Psoas muscle (tissue), 8 donors: ENCODE results near the gene ADAM11. TPM values are rescaled to one million over a fixed set of nuclear protein-coding genes. Genes with fewer than 3 reads are reported as not detected.
"Not testable (repeated sequence)": the region's sequence is repeated elsewhere in the genome, so short reads cannot be mapped to it uniquely, and the experiment has no call there.

Source experiments
- ATAC-seq, 4 donors: fragments of 200-7000 bp; cut with Tn5 transposase; one replicate each; pipeline ENCODE4 v1.9.1; 2020; ENCODE audit warnings: moderate library complexity in 3 of 4, mild to moderate bottlenecking in 2 of 4
- DNase-seq, 2 donors: peaks; one replicate each; pipeline ENCODE4 v3.0.0-alpha.2; 2020
- H3K27ac ChIP-seq: fragments of 200-600 bp; one replicate; pipeline ENCODE4 v1.8.0; 2022
- H3K27me3 ChIP-seq, 3 donors: fragments of 200-600 bp in 1 of 3; one replicate each; pipeline versions ENCODE4 v1.6.1 to v1.8.0; 2013 to 2022; ENCODE audit warnings: low read length in 2 of 3, mild to moderate bottlenecking in 2 of 3, moderate library complexity in 1 of 3; ENCODE audit not compliant: insufficient read depth in 3 of 3
- H3K36me3 ChIP-seq, 2 donors: fragments of 200-600 bp in 1 of 2; one replicate each; pipeline versions ENCODE4 v1.6.1 to v1.8.0; 2013 to 2022; ENCODE audit warnings: low read depth in 1 of 2, mild to moderate bottlenecking in 1 of 2, moderate library complexity in 1 of 2; ENCODE audit not compliant: insufficient read depth in 1 of 2
- H3K4me1 ChIP-seq: fragments of 200-600 bp; one replicate; pipeline ENCODE4 v1.8.0; 2022
- H3K4me3 ChIP-seq: fragments of 200-600 bp; one replicate; pipeline ENCODE4 v1.8.0; 2022; ENCODE audit warnings: mild to moderate bottlenecking
- H3K9me3 ChIP-seq: fragments of 200-600 bp; one replicate; pipeline ENCODE4 v1.8.0; 2022
- WGBS, 3 donors: extraction: QIAGEN DNeasy Blood & Tissue Kit; methylation state at CpG; one replicate each; pipeline versions ENCODE4 v1.1.6 to v1.1.7; 2013; 5-methylcytosine and 5-hydroxymethylcytosine counted together
- intact Hi-C, 2 donors: fragments of 100-400 bp; cut with DNase I; formaldehyde crosslinking; loops; one replicate each; pipeline versions ENCODE4 v1.11.0 to v1.14.2; 2022
- polyA plus RNA-seq, 3 donors: library from polyadenylated mRNA; stranded (reverse); fragments of 200-250 nt; gene quantifications; one replicate each; pipeline ENCODE4 v1.2.3, GENCODE V29; 2013
- total RNA-seq, 4 donors: library from RNA; stranded (reverse); fragmentation: NEBNext Ultra II Directional in 2 of 4; extraction: Animal tissue kit (Norgen Biotek cat#: 25700) in 2 of 4; gene quantifications; one replicate each; pipeline versions ENCODE4 v1.2.1 to v1.2.4, GENCODE V29; 2021 to 2023
- TF ChIP-seq, protein P1 (sequence below): fragments of 200-600 bp; IDR thresholded peaks from one replicate; pipeline ENCODE4 v1.8.0; 2022; ENCODE audit warnings: antibody characterized with exemption
- donor health status: healthy with polysubstance abuse.
- donor health status: DM: no; HTN: no; CAD: no; lungs with moderate emphysema.
- donor health status: Bipolar disorder and iron deficiency.
- donor health status: healthy.
- donor health status: DM: yes; HTN: yes; CAD: no.
- donor health status: DM: no; HTN: no; CAD: no.
- donor health status: DM: no; HTN: no; CAD: no.
- donor health status: DM: yes; HTN: yes; CAD: no.

The ADAM11 gene
- total and polyA plus RNA-seq, 7 donors = 0.03 to 0.26 (median 0.15) TPM; not detected in 2

DNA sequence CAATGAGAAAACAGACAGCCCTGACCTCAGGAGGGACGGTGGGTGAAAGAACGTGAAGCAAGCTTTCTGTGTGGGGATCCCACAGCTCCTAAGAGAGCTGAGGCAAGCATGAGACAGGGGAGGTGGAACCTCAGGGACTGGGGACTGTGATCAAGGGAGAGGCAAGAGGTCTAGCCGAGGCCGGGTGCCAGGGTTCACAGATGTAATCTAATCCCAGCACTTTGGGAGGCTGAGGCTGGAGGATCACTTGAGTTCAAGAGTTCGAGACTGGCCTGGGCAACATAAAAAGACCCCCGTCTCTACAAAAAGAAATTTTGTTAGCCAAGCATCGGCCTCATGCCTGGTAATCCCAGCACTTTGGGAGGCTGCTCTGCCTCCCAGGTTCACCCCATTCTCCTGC is 4.5 kb upstream of the ADAM11 start:
- peaks cover 0 to 22% (median 9%) of the 10 kb centered on the region in 3 donors for H3K27me3 ChIP-seq
- H3K9me3 ChIP-seq = no peaks in the 10 kb centered on the region
- WGBS, 3 donors = 56 to 64% (median 60%) methylated on average over 7 of the region's 7 CpGs
- H3K36me3 ChIP-seq = peaks cover 0 to 12% of the 10 kb centered on the region in 2 donors
- DNase-seq (no peak), ATAC-seq (no peak)
- no peak overlapping the region for H3K4me3 ChIP-seq
- peaks cover 2% of the 10 kb centered on the region for H3K4me1 ChIP-seq
- no peak overlapping the region for H3K27ac ChIP-seq
- intact Hi-C loops = no loop called here
- TF ChIP-seq, protein P1, sequence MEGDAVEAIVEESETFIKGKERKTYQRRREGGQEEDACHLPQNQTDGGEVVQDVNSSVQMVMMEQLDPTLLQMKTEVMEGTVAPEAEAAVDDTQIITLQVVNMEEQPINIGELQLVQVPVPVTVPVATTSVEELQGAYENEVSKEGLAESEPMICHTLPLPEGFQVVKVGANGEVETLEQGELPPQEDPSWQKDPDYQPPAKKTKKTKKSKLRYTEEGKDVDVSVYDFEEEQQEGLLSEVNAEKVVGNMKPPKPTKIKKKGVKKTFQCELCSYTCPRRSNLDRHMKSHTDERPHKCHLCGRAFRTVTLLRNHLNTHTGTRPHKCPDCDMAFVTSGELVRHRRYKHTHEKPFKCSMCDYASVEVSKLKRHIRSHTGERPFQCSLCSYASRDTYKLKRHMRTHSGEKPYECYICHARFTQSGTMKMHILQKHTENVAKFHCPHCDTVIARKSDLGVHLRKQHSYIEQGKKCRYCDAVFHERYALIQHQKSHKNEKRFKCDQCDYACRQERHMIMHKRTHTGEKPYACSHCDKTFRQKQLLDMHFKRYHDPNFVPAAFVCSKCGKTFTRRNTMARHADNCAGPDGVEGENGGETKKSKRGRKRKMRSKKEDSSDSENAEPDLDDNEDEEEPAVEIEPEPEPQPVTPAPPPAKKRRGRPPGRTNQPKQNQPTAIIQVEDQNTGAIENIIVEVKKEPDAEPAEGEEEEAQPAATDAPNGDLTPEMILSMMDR = no peak

DNA sequence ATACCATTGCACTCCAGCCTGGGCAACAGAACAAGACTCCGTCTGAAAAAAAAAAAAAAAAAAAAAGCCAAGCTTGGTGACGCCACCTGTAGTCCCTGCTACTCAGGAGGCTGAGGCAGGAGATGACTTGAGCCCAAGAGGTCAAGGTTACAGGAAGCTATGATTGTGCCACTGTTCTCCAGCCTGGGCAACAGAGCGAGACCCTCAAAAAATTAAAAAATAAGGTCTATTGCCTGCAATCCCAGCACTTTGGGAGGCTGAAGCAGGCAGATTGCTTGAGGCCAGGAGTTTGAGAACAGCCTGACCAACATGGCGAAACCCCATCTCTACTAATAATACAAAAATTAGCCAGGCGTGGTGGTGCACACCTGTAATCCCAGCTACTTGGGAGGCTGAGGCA is 3.6 kb upstream of the ADAM11 start:
- intact Hi-C loops, H3K36me3 ChIP-seq, ATAC-seq, H3K9me3 ChIP-seq, H3K4me1 ChIP-seq, H3K4me3 ChIP-seq, H3K27ac ChIP-seq, DNase-seq: not testable (repeated sequence)
- 87 to 92% (median 91%) methylated on average over 5 of the region's 5 CpGs for WGBS, 3 donors
- peaks cover 0 to 31% (median 12%) of the 10 kb centered on the region in 3 donors for H3K27me3 ChIP-seq

DNA sequence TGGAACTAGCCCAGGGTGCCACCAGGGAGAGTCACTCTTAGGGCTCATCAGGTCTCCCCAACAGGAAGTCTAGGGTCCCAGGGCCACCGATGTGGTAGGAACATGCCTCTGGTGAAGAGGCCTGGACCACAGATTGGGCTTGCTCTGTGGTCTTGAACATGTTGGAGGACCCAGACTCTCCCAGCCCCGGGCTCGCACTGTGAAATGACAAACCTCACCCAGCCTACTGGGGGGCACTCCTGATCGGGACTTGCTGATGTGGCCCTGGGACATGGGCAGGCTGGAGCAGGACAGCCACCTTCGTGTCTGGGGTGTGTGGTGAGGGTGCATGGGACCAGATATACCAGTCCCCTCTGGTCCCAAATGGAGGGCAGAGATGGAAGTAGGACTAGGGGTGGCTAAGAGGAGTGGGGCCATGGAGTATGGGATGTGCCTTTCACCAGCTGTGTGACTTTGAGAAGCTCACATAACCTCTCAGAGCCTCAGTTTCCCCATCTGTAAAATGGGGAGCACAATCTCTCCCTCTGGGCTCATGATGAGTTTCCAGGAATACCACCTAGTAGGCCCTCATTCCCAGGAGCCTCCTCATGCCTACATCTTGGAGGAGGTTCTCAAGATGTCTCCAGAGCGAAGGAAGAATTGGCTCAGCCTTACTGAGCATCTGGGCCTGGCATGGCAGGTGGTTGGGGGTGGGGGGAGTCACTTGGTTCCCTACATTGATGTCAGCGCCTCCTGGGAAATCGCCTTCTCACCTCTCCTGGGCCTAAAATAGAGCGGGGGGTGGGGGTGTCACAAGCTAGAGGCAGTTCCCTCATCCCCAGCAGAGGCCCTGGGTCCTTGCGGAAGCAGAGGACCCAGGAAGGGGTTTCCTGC is 1.5 kb upstream of the ADAM11 start:
- Histone ChIP-seq H3K27ac (no peak overlapping the region), H3K9me3 (no peaks in the 10 kb centered on the region), H3K27me3 (peaks cover 0 to 45% (median 14%) of the 10 kb centered on the region in 3 donors), H3K4me1 (peaks cover 6% of the 10 kb centered on the region), H3K4me3 (no peak overlapping the region), H3K36me3 (no peaks in the 10 kb centered on the region)
- ATAC-seq = no peak
- DNase-seq = no peak
- TF ChIP-seq, protein P1 = no peak
- WGBS, 3 donors = 77 to 91% (median 77%) methylated on average over 10 of the region's 10 CpGs
- intact Hi-C loops = no loop called here

DNA sequence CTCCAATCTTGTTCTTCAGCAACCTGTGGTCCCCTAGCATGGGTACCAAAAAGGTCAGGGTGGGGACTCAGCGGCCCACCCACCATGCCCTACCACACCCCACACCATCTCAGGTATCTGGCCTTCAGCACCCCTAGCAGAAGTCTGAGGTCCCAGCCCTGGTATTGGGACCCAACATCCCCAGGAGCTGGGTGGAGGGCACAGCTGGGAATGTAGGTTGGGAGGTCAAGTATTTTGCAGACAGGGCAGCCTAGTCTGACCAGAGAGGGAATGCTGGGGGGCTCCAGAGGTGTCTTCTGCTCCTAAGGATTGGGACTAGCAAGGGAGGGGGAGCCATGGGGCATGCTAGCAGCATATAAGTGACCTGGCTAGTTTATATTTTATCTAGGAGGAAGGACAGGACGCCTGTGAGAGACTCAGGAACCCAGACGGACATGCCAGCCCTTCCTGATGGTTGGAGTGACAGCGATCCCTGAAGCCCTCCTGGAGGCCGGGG is 822 bp upstream of the ADAM11 start:
- intact Hi-C loops = no loop called here
- no peak overlapping the region for H3K4me3 ChIP-seq
- WGBS, 3 donors = 40 to 58% (median 53%) methylated on average over 5 of the region's 5 CpGs
- no peaks in the 10 kb centered on the region for H3K9me3 ChIP-seq
- DNase-seq = no peak
- no peak for ATAC-seq
- H3K36me3 ChIP-seq = no peaks in the 10 kb centered on the region
- peaks cover 6% of the 10 kb centered on the region for H3K4me1 ChIP-seq
- H3K27me3 ChIP-seq = peaks cover 0 to 45% (median 14%) of the 10 kb centered on the region in 3 donors
- TF ChIP-seq, protein P1 = no peak
- H3K27ac ChIP-seq = no peak overlapping the region

DNA sequence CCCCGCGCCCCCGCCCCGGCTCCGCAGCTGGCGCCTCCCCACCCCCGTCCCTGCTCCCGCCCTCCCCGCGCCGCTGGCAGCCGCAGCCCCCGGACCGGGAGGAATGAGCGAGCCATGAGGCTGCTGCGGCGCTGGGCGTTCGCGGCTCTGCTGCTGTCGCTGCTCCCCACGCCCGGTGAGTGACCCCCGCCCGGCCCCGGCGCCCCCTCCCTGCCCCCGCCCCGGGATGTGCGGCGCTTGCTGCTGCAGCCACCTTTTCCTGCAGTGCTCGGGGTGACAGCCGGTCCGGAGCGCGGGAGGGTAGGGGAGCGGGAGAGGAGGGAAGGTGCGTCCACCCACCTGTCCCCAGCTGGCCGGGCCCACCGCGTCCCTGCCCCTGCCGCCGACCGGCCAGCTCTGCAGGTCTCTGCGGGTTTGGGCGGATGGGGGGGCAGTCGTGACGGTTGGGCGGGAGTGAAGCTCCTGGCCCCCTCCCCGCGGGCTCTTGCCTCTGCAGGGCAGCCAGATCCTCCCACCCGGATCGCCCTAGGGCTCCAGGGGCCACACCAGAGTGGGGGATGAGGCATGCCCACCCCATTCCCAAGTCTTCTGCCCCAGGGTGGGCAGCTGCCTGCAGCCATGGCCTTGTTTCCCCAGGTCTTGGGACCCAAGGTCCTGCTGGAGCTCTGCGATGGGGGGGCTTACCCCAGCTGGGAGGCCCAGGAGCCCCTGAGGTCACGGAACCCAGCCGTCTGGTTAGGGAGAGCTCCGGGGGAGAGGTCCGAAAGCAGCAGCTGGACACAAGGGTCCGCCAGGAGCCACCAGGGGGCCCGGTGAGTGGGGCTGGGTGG is 513 bp downstream of the ADAM11 start:
- DNase-seq = no peak
- Histone ChIP-seq H3K4me3 (peak overlapping the region; percentile 58), H3K9me3 (no peaks in the 10 kb centered on the region), H3K36me3 (no peaks in the 10 kb centered on the region), H3K27ac (no peak overlapping the region), H3K4me1 (peaks cover 6% of the 10 kb centered on the region), H3K27me3 (peaks cover 0 to 45% (median 10%) of the 10 kb centered on the region in 3 donors)
- intact Hi-C loops = no loop called here
- no peak for ATAC-seq
- TF ChIP-seq, protein P1 = no peak
- 7 to 11% (median 9%) methylated on average over 32 to 59 of the region's 60 CpGs for WGBS, 3 donors
